Mucosa of rectum (tissue), 2 donors: ENCODE results near the gene HIRA.
A peak's percentile ranks its signal among the peaks of the same experiment; 100 is the strongest.

ENCODE experiments used
- H3K27ac ChIP-seq, 2 donors: one replicate each; pipeline ENCODE4 v1.7.0; 2013; ENCODE audit warnings: inconsistent platforms in 2 of 2, low read depth in 2 of 2, low read length in 2 of 2
- H3K27me3 ChIP-seq, 2 donors: one replicate each; pipeline ENCODE4 v1.7.0; 2013; ENCODE audit warnings: low read length in 2 of 2; ENCODE audit not compliant: control insufficient read depth in 2 of 2, insufficient read depth in 2 of 2
- H3K36me3 ChIP-seq, 2 donors: one replicate each; pipeline ENCODE4 v1.7.0; 2013; ENCODE audit warnings: low read length in 2 of 2; ENCODE audit not compliant: control insufficient read depth in 2 of 2, insufficient read depth in 2 of 2
- H3K4me1 ChIP-seq, 2 donors: one replicate each; pipeline ENCODE4 v1.7.0; 2013; ENCODE audit warnings: low read length in 2 of 2, mild to moderate bottlenecking in 1 of 2; ENCODE audit not compliant: control insufficient read depth in 2 of 2, insufficient read depth in 2 of 2
- H3K4me3 ChIP-seq, 2 donors: one replicate each; pipeline ENCODE4 v1.7.0; 2013; ENCODE audit warnings: low read length in 2 of 2
- H3K9ac ChIP-seq, 2 donors: one replicate each; pipeline ENCODE4 v1.7.0; 2013; ENCODE audit warnings: low read length in 2 of 2, low read depth in 1 of 2, mild to moderate bottlenecking in 1 of 2
- H3K9me3 ChIP-seq, 2 donors: one replicate each; pipeline ENCODE4 v1.7.0; 2013; ENCODE audit warnings: low read length in 2 of 2; ENCODE audit not compliant: control insufficient read depth in 2 of 2
- donor health status: healthy.
- donor health status: Normal muscosa, but diverticular disease.

Gene HIRA

GRCh38 chr22:19351604-19352003, 79.9 kb downstream of the HIRA start:
- no peak overlapping the region for H3K4me3 ChIP-seq
- H3K9ac ChIP-seq, result no peak overlapping the region
- H3K9me3 ChIP-seq, result no peaks in the 10 kb centered on the region
- H3K4me1 ChIP-seq, result no peaks in the 10 kb centered on the region
- no peaks in the 10 kb centered on the region for H3K27me3 ChIP-seq
- no peak overlapping the region for H3K27ac ChIP-seq
- H3K36me3 ChIP-seq, result peaks cover 51 to 63% of the 10 kb centered on the region in 2 donors

- H3K4me3 ChIP-seq, result no peak overlapping the region
- H3K27me3 ChIP-seq, result no peaks in the 10 kb centered on the region
- H3K36me3 ChIP-seq, result peaks cover 49 to 63% of the 10 kb centered on the region in 2 donors
- H3K27ac ChIP-seq, result no peak overlapping the region
- H3K9me3 ChIP-seq, result no peaks in the 10 kb centered on the region
- H3K9ac ChIP-seq, result no peak overlapping the region
- H3K4me1 ChIP-seq, result no peaks in the 10 kb centered on the region
Measured at GRCh38 chr22:19350947-19351346, 80.6 kb downstream of the HIRA start.

GRCh38 chr22:19350476-19350859, 81.1 kb downstream of the HIRA start:
- H3K9ac ChIP-seq, result no peak overlapping the region
- no peak overlapping the region for H3K27ac ChIP-seq
- H3K4me3 ChIP-seq, result no peak overlapping the region
- no peaks in the 10 kb centered on the region for H3K9me3 ChIP-seq
- H3K36me3 ChIP-seq, result peaks cover 44 to 62% of the 10 kb centered on the region in 2 donors
- H3K27me3 ChIP-seq, result no peaks in the 10 kb centered on the region
- H3K4me1 ChIP-seq, result no peaks in the 10 kb centered on the region

- Histone ChIP-seq H3K27ac (no peak overlapping the region), H3K4me3 (no peak overlapping the region), H3K4me1 (no peaks in the 10 kb centered on the region), H3K36me3 (peaks cover 43 to 60% of the 10 kb centered on the region in 2 donors), H3K9me3 (no peaks in the 10 kb centered on the region), H3K9ac (no peak overlapping the region), H3K27me3 (no peaks in the 10 kb centered on the region)
Measured at GRCh38 chr22:19349778-19350475, 81.6 kb downstream of the HIRA start.

GRCh38 chr22:19346677-19347265, 84.8 kb downstream of the HIRA start:
- Histone ChIP-seq H3K9ac (no peak overlapping the region), H3K27ac (no peak overlapping the region), H3K27me3 (no peaks in the 10 kb centered on the region), H3K4me3 (no peak overlapping the region), H3K36me3 (peaks cover 28 to 47% of the 10 kb centered on the region in 2 donors), H3K9me3 (no peaks in the 10 kb centered on the region), H3K4me1 (no peaks in the 10 kb centered on the region)

GRCh38 chr22:19344420-19344819, 87.1 kb downstream of the HIRA start:
- no peak overlapping the region for H3K9ac ChIP-seq
- H3K4me3 ChIP-seq, result no peak overlapping the region
- H3K4me1 ChIP-seq, result no peaks in the 10 kb centered on the region
- no peaks in the 10 kb centered on the region for H3K9me3 ChIP-seq
- peaks cover 10 to 37% of the 10 kb centered on the region in 2 donors for H3K36me3 ChIP-seq
- no peak overlapping the region for H3K27ac ChIP-seq
- H3K27me3 ChIP-seq, result no peaks in the 10 kb centered on the region

- no peaks in the 10 kb centered on the region for H3K4me1 ChIP-seq
- H3K4me3 ChIP-seq, result no peak overlapping the region
- no peak overlapping the region for H3K27ac ChIP-seq
- no peaks in the 10 kb centered on the region for H3K9me3 ChIP-seq
- no peaks in the 10 kb centered on the region for H3K27me3 ChIP-seq
- no peak overlapping the region for H3K9ac ChIP-seq
- H3K36me3 ChIP-seq, result peaks cover 10 to 38% of the 10 kb centered on the region in 2 donors
Measured at GRCh38 chr22:19343470-19343869, 88.1 kb downstream of the HIRA start.

GRCh38 chr22:19341500-19341899, 90.0 kb downstream of the HIRA start:
- H3K4me1 ChIP-seq, result peaks cover 3% of the 10 kb centered on the region in 2 donors

GRCh38 chr22:19337137-19337536, 94.4 kb downstream of the HIRA start:
- peaks cover 4 to 26% of the 10 kb centered on the region in 2 donors for H3K36me3 ChIP-seq
- H3K4me3 ChIP-seq, result no peak overlapping the region
- H3K9ac ChIP-seq, result no peak overlapping the region
- no peaks in the 10 kb centered on the region for H3K27me3 ChIP-seq
- H3K4me1 ChIP-seq, result peaks cover 6 to 9% of the 10 kb centered on the region in 2 donors
- H3K27ac ChIP-seq, result peak overlapping the region; percentile 63 to 84
- peaks cover 0 to 3% of the 10 kb centered on the region in 2 donors for H3K9me3 ChIP-seq

More at GRCh38 chr22:19341500-19341899, 90.0 kb downstream of the HIRA start:
- Histone ChIP-seq H3K27me3 (no peaks in the 10 kb centered on the region), H3K27ac (no peak overlapping the region), H3K9me3 (peaks cover 0 to 3% of the 10 kb centered on the region in 2 donors), H3K36me3 (peaks cover 3 to 37% of the 10 kb centered on the region in 2 donors), H3K9ac (no peak overlapping the region), H3K4me3 (no peak overlapping the region)

GRCh38 chr22:19336133-19337075, 95.1 kb downstream of the HIRA start:
- Histone ChIP-seq H3K9me3 (peaks cover 0 to 3% of the 10 kb centered on the region in 2 donors), H3K4me1 (peaks cover 6 to 9% of the 10 kb centered on the region in 2 donors), H3K9ac (peak overlapping the region; percentile 9 to 46), H3K4me3 (peak overlapping the region; percentile 22 to 33), H3K27me3 (no peaks in the 10 kb centered on the region), H3K36me3 (peaks cover 6 to 34% of the 10 kb centered on the region in 2 donors), H3K27ac (peak overlapping the region; percentile 63 to 84)
